HepG2 (cell line): ENCODE measurements around the gene PDZD7. TPM values are rescaled to one million over a fixed set of nuclear protein-coding genes. Genes with fewer than 3 reads are reported as not detected.

ENCODE experiments used
- ETV5 ChIP-seq: IDR thresholded peaks from 2 replicates; pipeline ENCODE4 v1.6.1; 2018; ENCODE audit warnings: missing biosample characterization, missing genetic modification reagents, inconsistent platforms, borderline replicate concordance
- HCFC1 ChIP-seq: fragments of 150-350 bp; IDR thresholded peaks from 2 replicates; pipeline ENCODE4 v1.6.1; 2014; ENCODE audit warnings: low read depth, low read length
- SMARCE1 ChIP-seq: fragments of 450-650 bp; IDR thresholded peaks from 2 replicates; pipeline ENCODE4 v1.6.1; 2017; ENCODE audit warnings: borderline replicate concordance
- SMC3 ChIP-seq: IDR thresholded peaks from 2 replicates; pipeline ENCODE4 v1.6.1; 2011; ENCODE audit warnings: low read length, improper control_type of control experiment
- STAG1 ChIP-seq: sonication (generic); formaldehyde crosslinking; IDR thresholded peaks from 2 replicates; pipeline ENCODE4 v1.4.0; 2020; ENCODE audit warnings: missing genetic modification reagents
- ZBTB7B ChIP-seq: sonication (generic); formaldehyde crosslinking; IDR thresholded peaks from 2 replicates; pipeline ENCODE4 v1.4.0; 2020; ENCODE audit warnings: missing genetic modification reagents
- ZIK1 ChIP-seq: sonication (generic); formaldehyde crosslinking; IDR thresholded peaks from 2 replicates; pipeline ENCODE4 v1.5.0; 2020; ENCODE audit warnings: mild to moderate bottlenecking, low read depth, missing genetic modification reagents, borderline replicate concordance
- ZNF20 ChIP-seq: sonication (generic); formaldehyde crosslinking; IDR thresholded peaks from 2 replicates; pipeline ENCODE4 v1.4.0; 2020; ENCODE audit warnings: mild to moderate bottlenecking, moderate library complexity, missing genetic modification reagents
- ZNF251 ChIP-seq: sonication (generic); formaldehyde crosslinking; IDR thresholded peaks from 2 replicates; pipeline ENCODE4 v1.9.0; 2021; ENCODE audit warnings: mild to moderate bottlenecking, missing genetic modification reagents
- ZNF724P ChIP-seq: sonication (generic); formaldehyde crosslinking; IDR thresholded peaks from 2 replicates; pipeline ENCODE4 v1.8.0; 2022; ENCODE audit warnings: missing genetic modification reagents, borderline replicate concordance
- ZNF761 ChIP-seq: sonication (generic); formaldehyde crosslinking; conservative IDR thresholded peaks from 2 replicates; pipeline ENCODE4 v1.4.0; 2020; ENCODE audit warnings: mild to moderate bottlenecking, missing genetic modification reagents
- ZNF772 ChIP-seq: sonication (generic); formaldehyde crosslinking; IDR thresholded peaks from 2 replicates; pipeline ENCODE4 v1.5.0; 2020; ENCODE audit warnings: mild to moderate bottlenecking, missing genetic modification reagents
- ZZZ3 ChIP-seq: sonication (generic); formaldehyde crosslinking; IDR thresholded peaks from 2 replicates; pipeline ENCODE4 v1.4.0; 2020; ENCODE audit warnings: missing genetic modification reagents, mild to moderate bottlenecking, borderline replicate concordance
- polyA plus RNA-seq, 8 experiments: library from polyadenylated mRNA; depleted of rRNA in 3 of 8; stranded (reverse) in 7 of 8; unstranded in 1 of 8; fragments of >200 nt; fragmentation: Illumina TruSeq in 4 of 8; extraction: Trizol in 4 of 8; gene quantifications; 2 replicates each; pipeline versions ENCODE4 v1.2.1 to v1.2.3, GENCODE V29; 2011 to 2016; ENCODE audit warnings: low read depth in 4 of 8, missing spikeins in 1 of 8, mixed read lengths in 1 of 8; ENCODE audit not compliant: insufficient read depth in 1 of 8
- total RNA-seq, 5 experiments: library from RNA; depleted of rRNA; stranded (reverse); fragments of >200 nt; fragmentation: Illumina TruSeq; extraction: Trizol; gene quantifications; 2 replicates each; pipeline ENCODE4 v1.2.3, GENCODE V29; 2016; ENCODE audit warnings: low read depth in 1 of 5
- TF ChIP-seq, protein P1 (sequence below): sonication (generic); formaldehyde crosslinking; IDR thresholded peaks from 2 replicates; pipeline ENCODE4 v1.4.0; 2020; ENCODE audit warnings: missing genetic modification reagents
- TF ChIP-seq, protein P2 (sequence below): sonication (generic); formaldehyde crosslinking; IDR thresholded peaks from 2 replicates; pipeline ENCODE4 v1.8.1; 2022; ENCODE audit warnings: mild to moderate bottlenecking, missing genetic modification reagents
- TF ChIP-seq, protein P3 (sequence below): sonication (generic); formaldehyde crosslinking; conservative IDR thresholded peaks from 2 replicates; pipeline ENCODE4 v1.8.0; 2022; ENCODE audit warnings: mild to moderate bottlenecking, moderate library complexity, missing genetic modification reagents
- TF ChIP-seq, protein P4 (sequence below): sonication (generic); formaldehyde crosslinking; IDR thresholded peaks from 2 replicates; pipeline ENCODE4 v1.4.0; 2020; ENCODE audit warnings: mild to moderate bottlenecking, missing genetic modification reagents, borderline replicate concordance

Gene PDZD7
- total and polyA plus RNA-seq, 2 of the 13 experiments (the other 11 are each of a cell fraction or from before 2014, with no cell fraction given) = 0.58 to 0.73 TPM

DNA sequence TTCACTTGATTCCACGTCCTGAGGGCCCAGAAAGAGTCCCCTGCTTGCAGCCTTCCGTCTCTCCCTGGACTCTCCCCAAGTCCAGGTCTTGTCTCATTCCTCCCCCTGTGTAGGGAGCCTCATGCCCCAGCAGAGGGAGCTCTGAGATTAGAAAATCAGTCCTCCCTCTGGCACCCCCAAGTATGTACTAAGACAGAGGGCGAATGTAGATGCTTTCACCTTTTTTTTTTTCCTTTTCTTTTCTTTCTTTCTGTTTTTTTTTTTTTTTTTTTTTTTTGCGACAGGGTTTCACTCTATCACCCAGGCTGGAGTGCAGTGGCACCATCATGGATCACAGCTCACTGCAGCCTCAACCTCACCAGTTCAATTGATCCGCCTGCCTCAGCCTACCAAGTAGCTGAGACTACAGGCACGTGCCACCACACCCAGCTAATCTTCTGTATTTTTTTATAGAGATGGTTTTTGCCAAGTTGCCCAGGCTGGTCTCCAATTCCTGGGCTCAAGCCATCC is 10.4 kb upstream of the PDZD7 start (continued):
- TF ChIP-seq, protein P1, sequence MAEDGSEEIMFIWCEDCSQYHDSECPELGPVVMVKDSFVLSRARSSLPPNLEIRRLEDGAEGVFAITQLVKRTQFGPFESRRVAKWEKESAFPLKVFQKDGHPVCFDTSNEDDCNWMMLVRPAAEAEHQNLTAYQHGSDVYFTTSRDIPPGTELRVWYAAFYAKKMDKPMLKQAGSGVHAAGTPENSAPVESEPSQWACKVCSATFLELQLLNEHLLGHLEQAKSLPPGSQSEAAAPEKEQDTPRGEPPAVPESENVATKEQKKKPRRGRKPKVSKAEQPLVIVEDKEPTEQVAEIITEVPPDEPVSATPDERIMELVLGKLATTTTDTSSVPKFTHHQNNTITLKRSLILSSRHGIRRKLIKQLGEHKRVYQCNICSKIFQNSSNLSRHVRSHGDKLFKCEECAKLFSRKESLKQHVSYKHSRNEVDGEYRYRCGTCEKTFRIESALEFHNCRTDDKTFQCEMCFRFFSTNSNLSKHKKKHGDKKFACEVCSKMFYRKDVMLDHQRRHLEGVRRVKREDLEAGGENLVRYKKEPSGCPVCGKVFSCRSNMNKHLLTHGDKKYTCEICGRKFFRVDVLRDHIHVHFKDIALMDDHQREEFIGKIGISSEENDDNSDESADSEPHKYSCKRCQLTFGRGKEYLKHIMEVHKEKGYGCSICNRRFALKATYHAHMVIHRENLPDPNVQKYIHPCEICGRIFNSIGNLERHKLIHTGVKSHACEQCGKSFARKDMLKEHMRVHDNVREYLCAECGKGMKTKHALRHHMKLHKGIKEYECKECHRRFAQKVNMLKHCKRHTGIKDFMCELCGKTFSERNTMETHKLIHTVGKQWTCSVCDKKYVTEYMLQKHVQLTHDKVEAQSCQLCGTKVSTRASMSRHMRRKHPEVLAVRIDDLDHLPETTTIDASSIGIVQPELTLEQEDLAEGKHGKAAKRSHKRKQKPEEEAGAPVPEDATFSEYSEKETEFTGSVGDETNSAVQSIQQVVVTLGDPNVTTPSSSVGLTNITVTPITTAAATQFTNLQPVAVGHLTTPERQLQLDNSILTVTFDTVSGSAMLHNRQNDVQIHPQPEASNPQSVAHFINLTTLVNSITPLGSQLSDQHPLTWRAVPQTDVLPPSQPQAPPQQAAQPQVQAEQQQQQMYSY (CRISPR knock-in tag) = peak; percentile 52; the same call in 1 of the 2 replicates
- TF ChIP-seq ZNF772 (CRISPR knock-in tag) (no peak), ZIK1 (CRISPR knock-in tag) (no peak), ETV5 (no peak; the same call in 1 of the 2 replicates), SMC3 (peak; percentile 89), ZZZ3 (CRISPR knock-in tag) (no peak), ZNF761 (CRISPR knock-in tag) (no peak), SMARCE1 (no peak), ZBTB7B (CRISPR knock-in tag) (no peak), ZNF20 (CRISPR knock-in tag) (no peak), ZNF251 (CRISPR knock-in tag) (no peak), STAG1 (peak; percentile 75), HCFC1 (no peak), ZNF724P (CRISPR knock-in tag) (no peak)
- TF ChIP-seq, protein P2, sequence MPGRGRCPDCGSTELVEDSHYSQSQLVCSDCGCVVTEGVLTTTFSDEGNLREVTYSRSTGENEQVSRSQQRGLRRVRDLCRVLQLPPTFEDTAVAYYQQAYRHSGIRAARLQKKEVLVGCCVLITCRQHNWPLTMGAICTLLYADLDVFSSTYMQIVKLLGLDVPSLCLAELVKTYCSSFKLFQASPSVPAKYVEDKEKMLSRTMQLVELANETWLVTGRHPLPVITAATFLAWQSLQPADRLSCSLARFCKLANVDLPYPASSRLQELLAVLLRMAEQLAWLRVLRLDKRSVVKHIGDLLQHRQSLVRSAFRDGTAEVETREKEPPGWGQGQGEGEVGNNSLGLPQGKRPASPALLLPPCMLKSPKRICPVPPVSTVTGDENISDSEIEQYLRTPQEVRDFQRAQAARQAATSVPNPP (CRISPR knock-in tag) = no peak
- TF ChIP-seq, protein P3, sequence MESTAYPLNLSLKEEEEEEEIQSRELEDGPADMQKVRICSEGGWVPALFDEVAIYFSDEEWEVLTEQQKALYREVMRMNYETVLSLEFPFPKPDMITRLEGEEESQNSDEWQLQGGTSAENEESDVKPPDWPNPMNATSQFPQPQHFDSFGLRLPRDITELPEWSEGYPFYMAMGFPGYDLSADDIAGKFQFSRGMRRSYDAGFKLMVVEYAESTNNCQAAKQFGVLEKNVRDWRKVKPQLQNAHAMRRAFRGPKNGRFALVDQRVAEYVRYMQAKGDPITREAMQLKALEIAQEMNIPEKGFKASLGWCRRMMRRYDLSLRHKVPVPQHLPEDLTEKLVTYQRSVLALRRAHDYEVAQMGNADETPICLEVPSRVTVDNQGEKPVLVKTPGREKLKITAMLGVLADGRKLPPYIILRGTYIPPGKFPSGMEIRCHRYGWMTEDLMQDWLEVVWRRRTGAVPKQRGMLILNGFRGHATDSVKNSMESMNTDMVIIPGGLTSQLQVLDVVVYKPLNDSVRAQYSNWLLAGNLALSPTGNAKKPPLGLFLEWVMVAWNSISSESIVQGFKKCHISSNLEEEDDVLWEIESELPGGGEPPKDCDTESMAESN (CRISPR knock-in tag) = no peak
- TF ChIP-seq, protein P4, sequence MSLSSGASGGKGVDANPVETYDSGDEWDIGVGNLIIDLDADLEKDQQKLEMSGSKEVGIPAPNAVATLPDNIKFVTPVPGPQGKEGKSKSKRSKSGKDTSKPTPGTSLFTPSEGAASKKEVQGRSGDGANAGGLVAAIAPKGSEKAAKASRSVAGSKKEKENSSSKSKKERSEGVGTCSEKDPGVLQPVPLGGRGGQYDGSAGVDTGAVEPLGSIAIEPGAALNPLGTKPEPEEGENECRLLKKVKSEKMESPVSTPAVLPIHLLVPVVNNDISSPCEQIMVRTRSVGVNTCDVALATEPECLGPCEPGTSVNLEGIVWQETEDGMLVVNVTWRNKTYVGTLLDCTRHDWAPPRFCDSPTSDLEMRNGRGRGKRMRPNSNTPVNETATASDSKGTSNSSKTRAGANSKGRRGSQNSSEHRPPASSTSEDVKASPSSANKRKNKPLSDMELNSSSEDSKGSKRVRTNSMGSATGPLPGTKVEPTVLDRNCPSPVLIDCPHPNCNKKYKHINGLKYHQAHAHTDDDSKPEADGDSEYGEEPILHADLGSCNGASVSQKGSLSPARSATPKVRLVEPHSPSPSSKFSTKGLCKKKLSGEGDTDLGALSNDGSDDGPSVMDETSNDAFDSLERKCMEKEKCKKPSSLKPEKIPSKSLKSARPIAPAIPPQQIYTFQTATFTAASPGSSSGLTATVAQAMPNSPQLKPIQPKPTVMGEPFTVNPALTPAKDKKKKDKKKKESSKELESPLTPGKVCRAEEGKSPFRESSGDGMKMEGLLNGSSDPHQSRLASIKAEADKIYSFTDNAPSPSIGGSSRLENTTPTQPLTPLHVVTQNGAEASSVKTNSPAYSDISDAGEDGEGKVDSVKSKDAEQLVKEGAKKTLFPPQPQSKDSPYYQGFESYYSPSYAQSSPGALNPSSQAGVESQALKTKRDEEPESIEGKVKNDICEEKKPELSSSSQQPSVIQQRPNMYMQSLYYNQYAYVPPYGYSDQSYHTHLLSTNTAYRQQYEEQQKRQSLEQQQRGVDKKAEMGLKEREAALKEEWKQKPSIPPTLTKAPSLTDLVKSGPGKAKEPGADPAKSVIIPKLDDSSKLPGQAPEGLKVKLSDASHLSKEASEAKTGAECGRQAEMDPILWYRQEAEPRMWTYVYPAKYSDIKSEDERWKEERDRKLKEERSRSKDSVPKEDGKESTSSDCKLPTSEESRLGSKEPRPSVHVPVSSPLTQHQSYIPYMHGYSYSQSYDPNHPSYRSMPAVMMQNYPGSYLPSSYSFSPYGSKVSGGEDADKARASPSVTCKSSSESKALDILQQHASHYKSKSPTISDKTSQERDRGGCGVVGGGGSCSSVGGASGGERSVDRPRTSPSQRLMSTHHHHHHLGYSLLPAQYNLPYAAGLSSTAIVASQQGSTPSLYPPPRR = no peak
